OCI-LY3 (cell line): ENCODE measurements around the gene COX15.

Experiments used
- EZH2phosphoT487 ChIP-seq: fragments of 200-600 bp; shearing (Covaris generic); IDR thresholded peaks from 2 replicates; pipeline ENCODE4 v1.6.1; 2018; ENCODE audit warnings: antibody characterized with exemption, mixed run types, low read depth
- TF ChIP-seq, protein P1 (sequence below): fragments of 200-600, 300-600 bp; sonication (generic); IDR thresholded peaks from 2 replicates; pipeline ENCODE4 v1.5.1; 2014; ENCODE audit warnings: antibody characterized with exemption, low read length, low read depth

DNA sequence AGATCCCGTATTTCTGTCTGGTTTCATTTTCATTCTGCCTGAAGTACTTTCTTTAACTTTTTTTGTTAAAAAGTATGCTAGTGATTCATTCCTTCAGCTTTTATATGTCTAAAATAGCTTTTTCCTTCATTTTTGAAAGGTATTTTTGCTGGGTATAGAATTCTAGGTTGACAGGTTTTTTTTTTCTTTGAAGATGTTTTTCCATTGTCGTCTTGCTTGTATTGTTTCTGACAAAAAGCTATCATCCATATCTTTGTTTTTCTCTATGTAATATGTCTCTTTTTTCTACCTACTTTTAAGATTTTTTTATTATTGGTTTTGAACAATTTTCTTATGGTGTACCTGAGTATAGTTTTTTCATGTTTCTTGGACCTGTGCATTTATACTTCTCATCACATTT is 8.3 kb upstream of the COX15 start:
- TF ChIP-seq, protein P1, sequence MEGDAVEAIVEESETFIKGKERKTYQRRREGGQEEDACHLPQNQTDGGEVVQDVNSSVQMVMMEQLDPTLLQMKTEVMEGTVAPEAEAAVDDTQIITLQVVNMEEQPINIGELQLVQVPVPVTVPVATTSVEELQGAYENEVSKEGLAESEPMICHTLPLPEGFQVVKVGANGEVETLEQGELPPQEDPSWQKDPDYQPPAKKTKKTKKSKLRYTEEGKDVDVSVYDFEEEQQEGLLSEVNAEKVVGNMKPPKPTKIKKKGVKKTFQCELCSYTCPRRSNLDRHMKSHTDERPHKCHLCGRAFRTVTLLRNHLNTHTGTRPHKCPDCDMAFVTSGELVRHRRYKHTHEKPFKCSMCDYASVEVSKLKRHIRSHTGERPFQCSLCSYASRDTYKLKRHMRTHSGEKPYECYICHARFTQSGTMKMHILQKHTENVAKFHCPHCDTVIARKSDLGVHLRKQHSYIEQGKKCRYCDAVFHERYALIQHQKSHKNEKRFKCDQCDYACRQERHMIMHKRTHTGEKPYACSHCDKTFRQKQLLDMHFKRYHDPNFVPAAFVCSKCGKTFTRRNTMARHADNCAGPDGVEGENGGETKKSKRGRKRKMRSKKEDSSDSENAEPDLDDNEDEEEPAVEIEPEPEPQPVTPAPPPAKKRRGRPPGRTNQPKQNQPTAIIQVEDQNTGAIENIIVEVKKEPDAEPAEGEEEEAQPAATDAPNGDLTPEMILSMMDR: no peak
- TF ChIP-seq EZH2phosphoT487: no peak
